ENCODE measurements around the gene SMPDL3B. TPM values are rescaled to one million over a fixed set of nuclear protein-coding genes. Genes with fewer than 3 reads are reported as not detected.

Gene SMPDL3B
- polyA plus RNA-seq, 1 donor (not counting 4 experiments of a cell fraction or from before 2014, with no cell fraction given) = 0.51 TPM

DNA sequence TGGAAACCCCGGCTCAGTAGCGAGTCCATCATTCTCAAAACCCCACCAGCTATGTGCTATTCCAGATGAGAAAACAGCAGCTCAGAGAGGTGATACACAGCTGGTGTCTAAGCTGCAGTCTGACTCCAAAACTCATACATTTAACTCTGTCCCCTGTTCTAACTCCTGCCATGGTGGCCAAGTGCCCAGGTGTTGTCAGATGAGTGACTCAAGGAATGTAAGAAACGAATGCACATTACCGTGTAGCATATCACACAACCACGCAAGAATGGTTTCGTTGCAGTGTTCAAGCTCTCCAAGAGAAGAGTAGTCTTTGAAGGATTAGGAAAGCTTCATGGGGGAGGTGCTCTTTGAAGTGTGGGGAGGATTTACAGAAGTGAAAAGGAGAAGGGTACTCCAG, 20.3 kb downstream of the SMPDL3B start:
- dilution Hi-C loops (cut with MboI; ENCODE audit: extremely low pct_ligation_motif_present, low sequenced_read_pairs) = no loop called here
- Histone ChIP-seq H3K9ac (ENCODE audit: control insufficient read depth, extremely low read depth, insufficient read depth, low read length) (no peak overlapping the region), H4K20me1 (ENCODE audit: control insufficient read depth, extremely low read depth, insufficient read depth, low read length) (no peaks in the 10 kb centered on the region), H3K4me2 (ENCODE audit: control insufficient read depth, extremely low read depth, insufficient read depth, low read depth, low read length) (no peak overlapping the region), H3K9me1 (ENCODE audit: control insufficient read depth, extremely low read depth, insufficient read depth, low read length) (no peaks in the 10 kb centered on the region), H3K9me3 (ENCODE audit: control insufficient read depth, low read depth, low read length) (no peaks in the 10 kb centered on the region), H3K4me3 (ENCODE audit: control insufficient read depth in 2 of 3, extremely low read depth in 1 of 3, insufficient read depth in 2 of 3, low read depth in 1 of 3, low read length in 3 of 3) (no peak overlapping the region), H3K36me3 (ENCODE audit: control insufficient read depth in 2 of 2, extremely low read depth in 1 of 2, insufficient read depth in 2 of 2, low read length in 2 of 2) (no peaks in the 10 kb centered on the region), H2AFZ (ENCODE audit: control insufficient read depth, low read length) (no peak overlapping the region), H3K4me1 (ENCODE audit: control insufficient read depth, extremely low read depth, insufficient read depth, low read length) (no peaks in the 10 kb centered on the region), H3K27me3 (ENCODE audit: control insufficient read depth, extremely low read depth, insufficient read depth, low read length) (peaks cover 10% of the 10 kb centered on the region), H3K27ac (ENCODE audit: control insufficient read depth, insufficient read depth, low read length) (no peak overlapping the region), H3K79me2 (ENCODE audit: control insufficient read depth, insufficient read depth, low read length) (no peaks in the 10 kb centered on the region)
- no peak for TF ChIP-seq EZH2 (IDR thresholded peaks at IDR 0.05; ENCODE audit: low read length)
- DNase-seq (ENCODE audit: low read depth, low spot score) (no peak), FAIRE-seq (no peak)

DNA sequence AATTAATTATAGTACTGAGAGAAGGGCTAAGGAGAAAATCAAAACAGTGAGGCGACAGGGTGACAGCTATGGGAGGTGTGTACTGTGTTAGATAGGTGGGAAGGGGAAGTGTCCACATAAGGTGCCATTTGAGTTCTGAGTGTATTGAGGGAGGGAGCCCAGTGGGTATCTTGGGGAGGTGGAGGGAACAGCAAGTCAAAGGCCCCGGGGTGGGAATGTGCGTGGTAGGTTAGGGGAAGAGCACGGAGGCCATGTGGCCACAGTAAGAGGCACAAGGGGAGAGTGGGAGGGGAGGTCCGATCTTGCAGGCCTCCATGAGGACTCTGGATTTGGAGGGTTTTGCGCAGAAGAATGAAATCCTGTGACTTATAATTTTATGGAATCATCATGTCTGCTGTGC, 22.0 kb downstream of the SMPDL3B start:
- FAIRE-seq = no peak
- H3K27me3 ChIP-seq (ENCODE audit: control insufficient read depth, extremely low read depth, insufficient read depth, low read length) = peaks cover 10% of the 10 kb centered on the region
- H4K20me1 ChIP-seq (ENCODE audit: control insufficient read depth, extremely low read depth, insufficient read depth, low read length) = no peaks in the 10 kb centered on the region
- H2AFZ ChIP-seq (ENCODE audit: control insufficient read depth, low read length) = no peak overlapping the region
- TF ChIP-seq, protein P1, sequence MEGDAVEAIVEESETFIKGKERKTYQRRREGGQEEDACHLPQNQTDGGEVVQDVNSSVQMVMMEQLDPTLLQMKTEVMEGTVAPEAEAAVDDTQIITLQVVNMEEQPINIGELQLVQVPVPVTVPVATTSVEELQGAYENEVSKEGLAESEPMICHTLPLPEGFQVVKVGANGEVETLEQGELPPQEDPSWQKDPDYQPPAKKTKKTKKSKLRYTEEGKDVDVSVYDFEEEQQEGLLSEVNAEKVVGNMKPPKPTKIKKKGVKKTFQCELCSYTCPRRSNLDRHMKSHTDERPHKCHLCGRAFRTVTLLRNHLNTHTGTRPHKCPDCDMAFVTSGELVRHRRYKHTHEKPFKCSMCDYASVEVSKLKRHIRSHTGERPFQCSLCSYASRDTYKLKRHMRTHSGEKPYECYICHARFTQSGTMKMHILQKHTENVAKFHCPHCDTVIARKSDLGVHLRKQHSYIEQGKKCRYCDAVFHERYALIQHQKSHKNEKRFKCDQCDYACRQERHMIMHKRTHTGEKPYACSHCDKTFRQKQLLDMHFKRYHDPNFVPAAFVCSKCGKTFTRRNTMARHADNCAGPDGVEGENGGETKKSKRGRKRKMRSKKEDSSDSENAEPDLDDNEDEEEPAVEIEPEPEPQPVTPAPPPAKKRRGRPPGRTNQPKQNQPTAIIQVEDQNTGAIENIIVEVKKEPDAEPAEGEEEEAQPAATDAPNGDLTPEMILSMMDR (optimal IDR thresholded peaks at IDR 0.05 in 1 of 3, IDR thresholded peaks at IDR 0.05 in 1 of 3, conservative IDR thresholded peaks at IDR 0.05 in 1 of 3; ENCODE audit: extremely low read depth in 1 of 3, insufficient read depth in 2 of 3, low read length in 3 of 3) = no peak
- no peak for TF ChIP-seq EZH2 (IDR thresholded peaks at IDR 0.05; ENCODE audit: low read length)
- no peaks in the 10 kb centered on the region for H3K9me1 ChIP-seq (ENCODE audit: control insufficient read depth, extremely low read depth, insufficient read depth, low read length)
- DNase-seq (ENCODE audit: low read depth, low spot score) = no peak
- H3K79me2 ChIP-seq (ENCODE audit: control insufficient read depth, insufficient read depth, low read length) = no peaks in the 10 kb centered on the region
- H3K27ac ChIP-seq (ENCODE audit: control insufficient read depth, insufficient read depth, low read length) = no peak overlapping the region
- H3K9ac ChIP-seq (ENCODE audit: control insufficient read depth, extremely low read depth, insufficient read depth, low read length) = no peak overlapping the region
- peaks cover 13% of the 10 kb centered on the region for H3K4me1 ChIP-seq (ENCODE audit: control insufficient read depth, extremely low read depth, insufficient read depth, low read length)
- H3K9me3 ChIP-seq (ENCODE audit: control insufficient read depth, low read depth, low read length) = no peaks in the 10 kb centered on the region
- dilution Hi-C loops (cut with MboI; ENCODE audit: extremely low pct_ligation_motif_present, low sequenced_read_pairs) = no loop called here
- no peaks in the 10 kb centered on the region for H3K36me3 ChIP-seq (ENCODE audit: control insufficient read depth in 2 of 2, extremely low read depth in 1 of 2, insufficient read depth in 2 of 2, low read length in 2 of 2)
- H3K4me2 ChIP-seq (ENCODE audit: control insufficient read depth, extremely low read depth, insufficient read depth, low read depth, low read length) = no peak overlapping the region
- no peak overlapping the region for H3K4me3 ChIP-seq (ENCODE audit: control insufficient read depth in 2 of 3, extremely low read depth in 1 of 3, insufficient read depth in 2 of 3, low read depth in 1 of 3, low read length in 3 of 3)

DNA sequence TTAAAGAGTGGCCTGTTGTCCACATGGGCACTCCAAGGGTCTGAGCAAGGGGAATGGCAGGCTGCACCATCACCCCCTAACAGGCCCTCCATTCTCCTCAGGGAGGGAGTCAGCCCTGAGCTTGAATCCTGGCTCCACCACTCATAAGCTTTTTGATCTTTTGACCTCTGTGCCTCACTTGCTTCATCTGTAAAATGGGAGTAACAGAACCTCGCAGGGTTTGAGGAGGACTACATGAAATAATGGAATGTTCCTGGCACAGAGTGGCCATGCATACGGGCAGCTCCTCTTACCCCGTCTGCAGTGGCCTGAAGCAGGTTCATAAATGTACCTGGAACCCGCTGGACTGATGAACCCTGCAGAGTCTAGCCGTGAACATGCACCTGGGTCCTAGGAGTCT, 22.9 kb downstream of the SMPDL3B start:
- dilution Hi-C loops (cut with MboI; ENCODE audit: extremely low pct_ligation_motif_present, low sequenced_read_pairs) = no loop called here
- H3K4me3 ChIP-seq (ENCODE audit: control insufficient read depth in 2 of 3, extremely low read depth in 1 of 3, insufficient read depth in 2 of 3, low read depth in 1 of 3, low read length in 3 of 3) = no peak overlapping the region
- H3K4me1 ChIP-seq (ENCODE audit: control insufficient read depth, extremely low read depth, insufficient read depth, low read length) = peaks cover 13% of the 10 kb centered on the region
- no peaks in the 10 kb centered on the region for H3K79me2 ChIP-seq (ENCODE audit: control insufficient read depth, insufficient read depth, low read length)
- H3K27me3 ChIP-seq (ENCODE audit: control insufficient read depth, extremely low read depth, insufficient read depth, low read length) = peaks cover 10% of the 10 kb centered on the region
- H3K27ac ChIP-seq (ENCODE audit: control insufficient read depth, insufficient read depth, low read length) = no peak overlapping the region
- no peaks in the 10 kb centered on the region for H3K36me3 ChIP-seq (ENCODE audit: control insufficient read depth in 2 of 2, extremely low read depth in 1 of 2, insufficient read depth in 2 of 2, low read length in 2 of 2)
- no peak for DNase-seq (ENCODE audit: low read depth, low spot score)
- H2AFZ ChIP-seq (ENCODE audit: control insufficient read depth, low read length) = no peak overlapping the region
- no peak overlapping the region for H3K9ac ChIP-seq (ENCODE audit: control insufficient read depth, extremely low read depth, insufficient read depth, low read length)
- H3K4me2 ChIP-seq (ENCODE audit: control insufficient read depth, extremely low read depth, insufficient read depth, low read depth, low read length) = no peak overlapping the region
- no peak for FAIRE-seq
- no peaks in the 10 kb centered on the region for H3K9me1 ChIP-seq (ENCODE audit: control insufficient read depth, extremely low read depth, insufficient read depth, low read length)
- no peaks in the 10 kb centered on the region for H4K20me1 ChIP-seq (ENCODE audit: control insufficient read depth, extremely low read depth, insufficient read depth, low read length)
- TF ChIP-seq EZH2 (IDR thresholded peaks at IDR 0.05; ENCODE audit: low read length) = no peak
- no peaks in the 10 kb centered on the region for H3K9me3 ChIP-seq (ENCODE audit: control insufficient read depth, low read depth, low read length)
